GM10266 (cell line): Measurements from ENCODE around the gene TRIM71.

Experiments
- DNase-seq: peaks from one replicate; pipeline ENCODE4 v3.0.0; 2012; ENCODE audit errors: extremely low spot score
- TF ChIP-seq, protein P1 (sequence below): IDR thresholded peaks from 2 replicates; pipeline ENCODE4 v1.5.1; 2012; ENCODE audit warnings: mild to moderate bottlenecking, low read depth; ENCODE audit not compliant: control insufficient read depth, insufficient read depth; ENCODE audit errors: missing control alignments

Gene TRIM71

DNA sequence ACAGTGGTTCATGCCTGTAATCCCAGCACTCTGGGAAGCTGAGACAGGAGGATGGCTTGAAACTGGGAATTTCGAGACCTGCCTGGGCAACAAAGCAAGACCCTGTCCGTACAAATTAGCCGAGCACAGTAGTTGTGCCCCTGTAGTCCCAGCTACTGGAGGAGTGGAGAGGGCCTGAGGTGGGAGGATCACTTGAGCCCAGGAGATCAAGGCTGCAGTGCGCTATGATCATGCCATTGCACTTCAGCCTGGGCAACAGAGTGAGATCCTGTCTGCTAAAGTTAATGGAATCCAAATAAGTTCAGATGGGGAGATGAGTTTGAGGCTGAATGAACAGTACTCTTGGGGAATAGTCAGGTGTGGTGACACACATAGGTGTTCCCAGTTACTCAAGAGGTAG lies 14.4 kb downstream of the TRIM71 start:
- no peak for DNase-seq
- TF ChIP-seq, protein P1, sequence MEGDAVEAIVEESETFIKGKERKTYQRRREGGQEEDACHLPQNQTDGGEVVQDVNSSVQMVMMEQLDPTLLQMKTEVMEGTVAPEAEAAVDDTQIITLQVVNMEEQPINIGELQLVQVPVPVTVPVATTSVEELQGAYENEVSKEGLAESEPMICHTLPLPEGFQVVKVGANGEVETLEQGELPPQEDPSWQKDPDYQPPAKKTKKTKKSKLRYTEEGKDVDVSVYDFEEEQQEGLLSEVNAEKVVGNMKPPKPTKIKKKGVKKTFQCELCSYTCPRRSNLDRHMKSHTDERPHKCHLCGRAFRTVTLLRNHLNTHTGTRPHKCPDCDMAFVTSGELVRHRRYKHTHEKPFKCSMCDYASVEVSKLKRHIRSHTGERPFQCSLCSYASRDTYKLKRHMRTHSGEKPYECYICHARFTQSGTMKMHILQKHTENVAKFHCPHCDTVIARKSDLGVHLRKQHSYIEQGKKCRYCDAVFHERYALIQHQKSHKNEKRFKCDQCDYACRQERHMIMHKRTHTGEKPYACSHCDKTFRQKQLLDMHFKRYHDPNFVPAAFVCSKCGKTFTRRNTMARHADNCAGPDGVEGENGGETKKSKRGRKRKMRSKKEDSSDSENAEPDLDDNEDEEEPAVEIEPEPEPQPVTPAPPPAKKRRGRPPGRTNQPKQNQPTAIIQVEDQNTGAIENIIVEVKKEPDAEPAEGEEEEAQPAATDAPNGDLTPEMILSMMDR, result no peak

DNA sequence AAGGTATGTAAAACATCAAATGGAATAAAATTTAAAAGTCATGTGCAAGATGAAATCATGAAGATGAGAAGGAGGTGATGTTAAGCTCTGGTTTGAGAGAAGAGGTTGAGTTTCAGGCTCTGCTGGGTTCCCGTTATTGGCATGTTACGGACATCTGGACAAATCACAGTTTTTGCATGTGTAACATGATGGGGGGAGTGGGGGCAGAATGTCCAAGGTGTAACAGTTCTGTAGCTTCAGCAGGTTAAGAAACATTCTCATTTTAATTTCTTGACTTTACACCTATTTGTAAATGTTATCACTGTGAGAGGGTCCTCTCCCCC lies 17.2 kb downstream of the TRIM71 start:
- TF ChIP-seq, protein P1, result no peak
- DNase-seq, result no peak

DNA sequence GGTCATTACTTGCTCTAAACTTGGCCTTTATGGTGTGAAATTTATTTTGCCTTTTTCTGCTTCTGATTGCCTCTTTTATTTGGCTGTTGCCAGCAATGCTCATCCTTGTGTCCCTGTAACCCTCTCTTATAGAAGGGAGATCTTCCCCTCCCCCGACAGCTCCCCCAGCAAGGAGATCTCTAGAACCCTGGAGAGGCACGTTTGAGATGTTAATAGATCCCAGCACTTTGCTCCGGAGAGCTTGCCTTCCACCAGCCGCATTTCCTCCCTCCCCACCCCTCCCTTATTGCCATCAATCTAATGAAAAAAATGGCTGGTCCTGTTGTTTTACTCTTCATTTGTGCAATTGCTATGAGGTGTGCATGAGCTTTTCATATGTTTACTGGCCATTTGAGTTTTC lies 18.2 kb downstream of the TRIM71 start:
- DNase-seq, result no peak
- TF ChIP-seq, protein P1, result no peak

DNA sequence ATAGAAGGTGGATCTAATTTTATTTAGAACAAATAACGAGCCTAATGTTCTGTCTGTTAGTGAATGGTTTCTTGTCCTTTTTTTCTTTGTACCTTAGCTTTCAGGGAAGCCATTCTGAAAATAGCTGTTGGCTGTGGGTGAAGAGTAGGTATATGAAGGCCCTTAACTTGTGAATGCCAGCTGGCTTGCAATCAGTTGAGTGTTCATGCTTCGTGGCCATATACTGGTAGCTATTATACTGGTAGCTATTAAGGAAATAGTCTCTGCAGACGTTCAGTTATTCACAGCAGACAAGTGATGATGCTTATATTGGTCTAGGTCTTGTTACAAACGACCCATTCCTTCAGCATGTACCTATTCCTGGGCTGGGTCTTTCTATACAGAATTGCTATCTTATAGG lies 18.8 kb downstream of the TRIM71 start:
- TF ChIP-seq, protein P1, result no peak
- no peak for DNase-seq

DNA sequence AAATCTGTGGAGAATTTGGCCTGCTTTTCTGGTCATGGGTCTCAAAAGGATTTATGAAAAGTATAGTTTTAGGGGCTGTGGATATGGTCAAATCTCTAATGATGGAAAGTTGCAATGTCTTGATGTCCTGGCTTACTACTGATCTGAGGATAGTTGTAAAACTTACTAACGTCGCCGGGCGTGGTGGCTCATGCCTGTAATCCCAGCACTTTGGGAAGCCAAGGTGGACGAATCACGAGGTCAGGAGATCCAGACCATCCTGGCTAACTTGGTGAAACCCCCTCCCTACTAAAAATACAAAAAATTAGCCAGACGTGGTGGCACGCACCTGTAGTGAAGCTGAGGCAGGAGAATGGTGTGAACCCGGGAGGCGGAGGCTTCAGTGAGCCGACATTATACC lies 19.6 kb downstream of the TRIM71 start:
- TF ChIP-seq, protein P1, result no peak
- DNase-seq, result no peak

DNA sequence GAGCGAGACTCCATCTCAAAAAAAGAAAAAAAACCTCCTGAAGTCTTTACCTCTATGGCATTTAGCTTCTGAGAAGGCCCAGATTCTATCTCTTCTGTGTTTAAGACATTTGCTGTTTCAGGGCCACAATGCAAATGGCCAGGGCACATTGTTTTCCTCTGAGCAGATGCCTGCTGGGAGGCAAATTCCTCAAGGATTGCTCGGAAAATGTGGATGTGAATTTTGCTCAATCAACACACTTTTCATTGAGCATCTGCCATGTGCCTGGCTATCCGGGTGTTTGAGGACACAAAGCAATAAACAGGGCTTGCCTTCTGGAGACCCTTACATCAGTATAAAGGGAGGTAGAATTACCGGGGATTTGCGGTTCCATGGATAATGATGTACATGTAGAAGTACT lies 20.0 kb downstream of the TRIM71 start:
- DNase-seq, result no peak
- TF ChIP-seq, protein P1, result no peak

DNA sequence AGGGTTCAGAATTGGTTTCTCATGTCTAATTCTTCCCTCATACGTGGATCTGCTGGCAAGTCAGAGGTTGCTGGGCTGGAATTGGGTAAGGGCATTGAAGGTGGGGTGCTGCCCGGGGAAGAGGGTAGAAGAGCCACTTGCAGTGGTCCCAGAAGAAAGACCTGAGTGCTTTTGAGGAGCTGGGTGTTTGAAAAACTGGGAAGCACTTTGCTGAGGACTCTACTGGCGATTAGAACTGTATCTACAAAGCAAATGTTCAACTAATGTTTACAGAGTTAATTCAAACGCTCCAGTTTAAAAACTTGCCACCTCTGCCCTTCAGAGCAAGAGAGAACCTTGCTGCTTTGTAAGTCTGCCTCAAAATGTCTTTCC lies 21.9 kb downstream of the TRIM71 start:
- TF ChIP-seq, protein P1, result no peak
- no peak for DNase-seq
